Heart right ventricle (tissue), 16 donors: ENCODE measurements around the gene GRIA3. TPM values are rescaled to one million over a fixed set of nuclear protein-coding genes. Genes with fewer than 3 reads are reported as not detected.

ENCODE experiments used
- ATAC-seq, 8 donors: fragments of 200-7000 bp; cut with Tn5 transposase; one replicate each; pipeline ENCODE4 v1.9.1; 2020; ENCODE audit warnings: mild to moderate bottlenecking in 8 of 8, moderate library complexity in 8 of 8, moderate number of reproducible peaks in 1 of 8
- DNase-seq, 2 donors: peaks; one replicate each; pipeline ENCODE4 v3.0.0-alpha.2; 2020
- H3K27ac ChIP-seq, 10 donors: fragments of 200-600 bp; sonication (generic) in 2 of 10; one replicate each; pipeline versions ENCODE4 v1.5.0 to v1.8.0; 2020 to 2022; ENCODE audit warnings: mild to moderate bottlenecking in 3 of 10
- H3K27me3 ChIP-seq, 7 donors: fragments of 200-600 bp; one replicate each; pipeline ENCODE4 v1.8.0; 2021 to 2022; ENCODE audit warnings: mild to moderate bottlenecking in 2 of 7
- H3K36me3 ChIP-seq, 9 donors: fragments of 200-600 bp; sonication (generic) in 1 of 9; one replicate each; pipeline versions ENCODE4 v1.5.0 to v1.8.0; 2020 to 2022; ENCODE audit warnings: mild to moderate bottlenecking in 2 of 9
- H3K4me1 ChIP-seq, 9 donors: fragments of 200-600 bp; sonication (generic) in 1 of 9; one replicate each; pipeline versions ENCODE4 v1.5.0 to v1.8.0; 2020 to 2022; ENCODE audit warnings: mild to moderate bottlenecking in 4 of 9
- H3K4me3 ChIP-seq, 10 donors: fragments of 200-600 bp; sonication (generic) in 2 of 10; one replicate each; pipeline versions ENCODE4 v1.5.0 to v1.8.0; 2020 to 2022; ENCODE audit warnings: mild to moderate bottlenecking in 7 of 10, moderate library complexity in 2 of 10
- H3K9me3 ChIP-seq, 11 donors: fragments of 200-600 bp in 10 of 11; sonication (generic) in 2 of 11; one replicate each; pipeline versions ENCODE4 v1.5.0 to v1.8.0; 2013 to 2022; ENCODE audit warnings: mild to moderate bottlenecking in 2 of 11, control low read depth in 1 of 11, moderate library complexity in 1 of 11
- CTCF ChIP-seq, 9 donors: fragments of 200-600 bp; sonication (generic) in 2 of 9; IDR thresholded peaks; one replicate each; pipeline versions ENCODE4 v1.5.0 to v1.8.0; 2021 to 2022; ENCODE audit warnings: antibody characterized with exemption in 9 of 9, mild to moderate bottlenecking in 5 of 9, moderate library complexity in 1 of 9
- WGBS, 2 donors: extraction: QIAGEN DNeasy Blood & Tissue Kit; methylation state at CpG; one replicate each; pipeline ENCODE4 v1.1.7; 2013; ENCODE audit warnings: inconsistent platforms in 1 of 2; 5-methylcytosine and 5-hydroxymethylcytosine counted together
- intact Hi-C, 10 donors: fragments of 100-400 bp; cut with DNase I; formaldehyde crosslinking; loops; one replicate each; pipeline versions ENCODE4 v1.11.1 to v1.14.2; 2022
- polyA plus RNA-seq, 2 donors: library from polyadenylated mRNA; stranded (reverse); fragments of 200-250 nt; gene quantifications; one replicate each; pipeline ENCODE4 v1.2.3, GENCODE V29; 2013
- total RNA-seq, 10 donors: library from RNA; stranded (reverse); fragmentation: NEBNext Ultra II Directional in 3 of 10; extraction: Animal tissue kit (Norgen Biotek cat#: 25700) in 3 of 10; gene quantifications; one replicate each; pipeline versions ENCODE4 v1.2.1 to v1.2.4, GENCODE V29; 2021 to 2023
- donor health status: Arrhythmogenic right ventricular cardiomyopathy.
- donor health status: ischemic (EF 13 %, LVEDD 7.1; RV severe dilation, severe dysfunction).
- donor health status: healthy with polysubstance abuse.
- donor health status: DM: no; HTN: yes; CAD: no.
- donor health status: DM: no; HTN: no; CAD: no.
- donor health status: ischemic (EF 25% LVEDD 6.9; RV normal size, moderate dysfunction).
- donor health status: ischemic (EF 25% LVEDD 5.7; RV mildly dilated, moderate dysfunction).
- donor health status: healthy.
- donor health status: DM: yes; HTN: yes; CAD: no.
- donor health status: Ischemic cardiomyopathy.
- donor health status: ischemic (EF 35%, LVEDD 5.7; RV mildly dilated, moderate dysfunction).
- donor health status: nonischemic (EF 11% LVEDD 7.7; RV severe dilation, severe dysfunction).
- donor health status: DM: yes; HTN: yes; CAD: no.
- donor health status: PGD.
- donor health status: ischemic (EF 29% LVEDD 5.4; RV normal size, mild dysfunction).
- donor health status: nonischemic (EF 23%, LVEDD 6.1; RV moderate dilation, normal function).

GRIA3 gene
- total and polyA plus RNA-seq, 12 donors, result 0.06 to 12.4 (median 1.2) TPM

GRCh38 chrX:123189338-123189737 is 5.3 kb downstream of the GRIA3 start:
- 90% methylated on average over 8 of the region's 8 CpGs for WGBS, 2 donors
- Histone ChIP-seq H3K4me3 (no peak overlapping the region), H3K36me3 (no peaks in the 10 kb centered on the region), H3K27me3 (peaks cover 0 to 17% (median 0%) of the 10 kb centered on the region in 7 donors), H3K4me1 (no peaks in the 10 kb centered on the region), H3K9me3 (no peaks in the 10 kb centered on the region), H3K27ac (no peak overlapping the region)
- intact Hi-C loops, result loop anchor here in 2 of 10 donors (10.0 kb wide), 2 partner anchors 225 to 235 kb away; no protein-coding TSS in a partner anchor
- no peak for TF ChIP-seq CTCF (IDR thresholded peaks at IDR 0.05)
- DNase-seq, result no peak
- ATAC-seq, result no peak

- Histone ChIP-seq H3K36me3 (no peaks in the 10 kb centered on the region), H3K27me3 (peaks cover 0 to 9% (median 0%) of the 10 kb centered on the region in 7 donors), H3K4me1 (no peaks in the 10 kb centered on the region), H3K27ac (no peak overlapping the region), H3K9me3 (no peaks in the 10 kb centered on the region), H3K4me3 (no peak overlapping the region)
- intact Hi-C loops, result no loop called here
- ATAC-seq (no peak), DNase-seq (no peak)
- TF ChIP-seq CTCF (IDR thresholded peaks at IDR 0.05), result no peak
- WGBS, 2 donors, result 74 to 75% methylated on average over 6 of the region's 6 CpGs
These were observed 6.0 kb downstream of the GRIA3 start for GRCh38 chrX:123190096-123190495.

- ATAC-seq, result no peak
These were observed 9.0 kb downstream of the GRIA3 start for GRCh38 chrX:123193101-123193500.

GRCh38 chrX:123199338-123199737 is 15.3 kb downstream of the GRIA3 start:
- Histone ChIP-seq H3K27ac (no peak overlapping the region), H3K9me3 (no peaks in the 10 kb centered on the region), H3K4me3 (no peak overlapping the region), H3K36me3 (no peaks in the 10 kb centered on the region), H3K4me1 (no peaks in the 10 kb centered on the region), H3K27me3 (no peaks in the 10 kb centered on the region)
- intact Hi-C loops, result no loop called here
- WGBS, 2 donors, result 92 to 94% methylated on average over 1 of the region's 1 CpG
- ATAC-seq (no peak), DNase-seq (no peak)
- TF ChIP-seq CTCF (IDR thresholded peaks at IDR 0.05), result no peak

More at GRCh38 chrX:123193101-123193500, 9.0 kb downstream of the GRIA3 start:
- no peaks in the 10 kb centered on the region for H3K36me3 ChIP-seq
- TF ChIP-seq CTCF (IDR thresholded peaks at IDR 0.05), result no peak
- no peaks in the 10 kb centered on the region for H3K4me1 ChIP-seq
- DNase-seq, result no peak
- WGBS, 2 donors, result 43 to 62% methylated on average over 4 of the region's 4 CpGs
- H3K4me3 ChIP-seq, result no peak overlapping the region
- no peaks in the 10 kb centered on the region for H3K9me3 ChIP-seq
- intact Hi-C loops, result no loop called here
- H3K27me3 ChIP-seq, result no peaks in the 10 kb centered on the region
- H3K27ac ChIP-seq, result no peak overlapping the region
